Small intestine (tissue), 7 donors: Measurements from ENCODE around the gene CYP27B1. TPM values are rescaled to one million over a fixed set of nuclear protein-coding genes. Genes with fewer than 3 reads are reported as not detected.
A peak's percentile ranks its signal among the peaks of the same experiment; 100 is the strongest.
"Not testable (repeated sequence)": the region's sequence is repeated elsewhere in the genome, so short reads cannot be mapped to it uniquely, and the experiment has no call there.

Source experiments
- DNase-seq, 2 donors: peaks; one replicate each; pipeline versions ENCODE4 v3.0.0 to v3.0.0-alpha.2; 2013
- FAIRE-seq: peaks from 2 replicates; lab custom pipeline; 2012; peaks lifted over from hg19 to GRCh38; lab: Jason Lieb, UNC
- H3K27ac ChIP-seq, 3 donors: one replicate each; pipeline ENCODE4 v1.5.1; 2013; ENCODE audit warnings: low read length in 2 of 3, mild to moderate bottlenecking in 2 of 3, control low read depth in 1 of 3, inconsistent platforms in 1 of 3, low read depth in 1 of 3, moderate library complexity in 1 of 3
- H3K27me3 ChIP-seq, 3 donors: one replicate each; pipeline ENCODE4 v1.6.1; 2013; ENCODE audit warnings: low read length in 3 of 3, inconsistent platforms in 1 of 3; ENCODE audit not compliant: control insufficient read depth in 3 of 3, insufficient read depth in 3 of 3
- H3K36me3 ChIP-seq, 3 donors: one replicate each; pipeline ENCODE4 v1.6.1; 2013; ENCODE audit warnings: low read length in 3 of 3, inconsistent platforms in 1 of 3, low read depth in 1 of 3, mild to moderate bottlenecking in 1 of 3, moderate library complexity in 1 of 3; ENCODE audit not compliant: control insufficient read depth in 3 of 3, insufficient read depth in 2 of 3
- H3K4me1 ChIP-seq, 3 donors: one replicate each; pipeline ENCODE4 v1.6.1; 2013; ENCODE audit warnings: low read length in 2 of 3, inconsistent platforms in 1 of 3, low read depth in 1 of 3, mild to moderate bottlenecking in 1 of 3, moderate library complexity in 1 of 3; ENCODE audit not compliant: control insufficient read depth in 3 of 3, insufficient read depth in 2 of 3
- H3K4me3 ChIP-seq, 3 donors: one replicate each; pipeline ENCODE4 v1.5.1; 2013; ENCODE audit warnings: low read length in 3 of 3, control low read depth in 1 of 3, inconsistent platforms in 1 of 3, low read depth in 1 of 3, mild to moderate bottlenecking in 1 of 3, moderate library complexity in 1 of 3
- H3K9me3 ChIP-seq, 2 donors: one replicate each; pipeline ENCODE4 v1.6.1; 2013; ENCODE audit warnings: low read depth in 1 of 2, low read length in 1 of 2; ENCODE audit not compliant: control insufficient read depth in 2 of 2, insufficient read depth in 1 of 2
- WGBS, 3 donors: extraction: QIAGEN DNeasy Blood & Tissue Kit; methylation state at CpG; one replicate each; pipeline ENCODE4 v1.1.7; 2013; 5-methylcytosine and 5-hydroxymethylcytosine counted together
- polyA plus RNA-seq, 4 donors: library from polyadenylated mRNA; stranded (reverse) in 3 of 4; unstranded in 1 of 4; fragments of 200-250 nt in 3 of 4; fragments of 120-200 nt in 1 of 4; gene quantifications; one replicate each; pipeline versions ENCODE4 v1.2.1 to v1.2.3, GENCODE V29; 2013
- donor health status: healthy with polysubstance abuse.
- donor health status: control.
- donor health status: control.
- donor health status: Bipolar disorder and iron deficiency.
- donor health status: healthy.

CYP27B1 gene
- polyA plus RNA-seq, 4 donors: 0.27 to 1.7 (median 1.2) TPM

DNA sequence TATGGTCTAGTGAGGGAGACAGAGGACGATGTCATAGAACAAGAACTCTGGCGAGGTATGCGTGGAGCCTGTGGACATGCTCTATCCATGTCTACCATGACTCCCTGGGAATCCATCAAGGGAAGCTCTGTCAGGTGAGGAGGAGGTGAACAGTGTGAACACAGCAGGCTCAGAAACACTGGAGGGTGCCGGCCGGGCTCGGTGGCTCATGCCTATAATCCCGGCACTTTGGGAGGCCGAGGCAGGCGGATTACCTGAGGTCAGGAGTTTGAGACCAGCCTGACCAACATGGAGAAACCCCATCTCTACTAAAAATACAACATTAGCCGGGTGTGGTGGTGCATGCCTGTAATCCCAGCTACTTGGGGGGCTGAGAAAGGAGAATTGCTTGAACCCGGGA, 7.8 kb upstream of the CYP27B1 start:
- not testable (repeated sequence) for H3K9me3 ChIP-seq, H3K27ac ChIP-seq, FAIRE-seq, H3K27me3 ChIP-seq, DNase-seq, H3K4me3 ChIP-seq
- peaks cover 0 to 19% (median 0%) of the 10 kb centered on the region in 3 donors for H3K36me3 ChIP-seq
- H3K4me1 ChIP-seq: peaks cover 0 to 11% (median 6%) of the 10 kb centered on the region in 3 donors
- WGBS, 3 donors: 94 to 97% (median 96%) methylated on average over 11 of the region's 11 CpGs

DNA sequence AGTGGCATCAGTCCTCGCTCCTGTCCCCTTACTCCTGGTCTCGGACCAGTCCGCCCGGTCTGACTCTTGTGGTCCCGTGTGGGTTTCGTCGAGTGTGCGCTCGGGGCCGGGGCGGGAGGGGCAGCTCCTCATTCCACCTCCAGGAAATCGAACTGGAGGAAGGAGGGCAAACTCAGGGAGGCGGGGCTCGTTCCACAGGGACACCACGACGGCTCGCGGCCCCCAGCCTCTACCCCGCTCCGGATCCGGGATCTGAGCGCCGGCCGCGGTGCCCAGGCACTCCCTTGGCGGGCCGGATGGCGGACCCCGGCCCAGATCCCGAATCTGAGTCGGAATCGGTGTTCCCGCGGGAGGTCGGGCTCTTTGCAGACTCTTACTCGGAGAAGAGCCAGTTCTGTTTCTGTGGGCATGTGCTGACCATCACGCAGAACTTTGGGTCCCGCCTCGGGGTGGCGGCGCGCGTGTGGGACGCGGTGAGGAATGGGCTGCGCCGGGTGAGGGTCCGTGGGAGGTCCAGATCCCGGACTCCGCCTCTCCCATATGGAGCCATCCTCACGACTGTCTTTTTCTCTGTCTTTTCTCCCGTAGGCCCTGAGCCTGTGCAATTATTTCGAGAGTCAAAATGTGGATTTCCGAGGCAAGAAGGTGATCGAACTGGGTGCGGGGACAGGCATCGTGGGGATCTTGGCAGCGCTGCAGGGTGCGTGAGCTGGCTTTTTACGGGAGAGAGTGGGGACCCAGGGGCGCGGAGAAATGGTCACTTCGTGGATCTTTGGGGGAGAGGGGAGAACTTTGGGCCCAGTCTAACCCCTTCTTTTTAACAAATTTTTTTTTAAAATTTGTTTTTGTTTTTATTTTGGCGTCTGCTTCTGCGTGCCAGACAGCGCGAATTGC, 5.8 kb upstream of the CYP27B1 start, which contains the start of gene EEF1AKMT3:
EEF1AKMT3 (plus strand) TSS at position 186 of the 894 bp plus-strand sequence; CDS start at position 297, 111 bp downstream.
- WGBS, 3 donors: 2 to 4% (median 3%) methylated on average over 65 to 67 of the region's 67 CpGs
- Histone ChIP-seq H3K4me3 (peak within 1 kb of the TSS; percentile 62 to 96 (median 83)), H3K4me1 (peaks cover 0 to 11% (median 4%) of the 10 kb centered on the region in 3 donors), H3K27ac (peak within 1 kb of the TSS; percentile 81 to 98 (median 96)), H3K36me3 (peaks cover 0 to 28% (median 0%) of the 10 kb centered on the region in 3 donors), H3K27me3 (peaks cover 0 to 1% (median 0%) of the 10 kb centered on the region in 3 donors), H3K9me3 (no peaks in the 10 kb centered on the region)
- DNase-seq: peak in 1 of 2 donors; percentile 62
- no peak for FAIRE-seq

DNA sequence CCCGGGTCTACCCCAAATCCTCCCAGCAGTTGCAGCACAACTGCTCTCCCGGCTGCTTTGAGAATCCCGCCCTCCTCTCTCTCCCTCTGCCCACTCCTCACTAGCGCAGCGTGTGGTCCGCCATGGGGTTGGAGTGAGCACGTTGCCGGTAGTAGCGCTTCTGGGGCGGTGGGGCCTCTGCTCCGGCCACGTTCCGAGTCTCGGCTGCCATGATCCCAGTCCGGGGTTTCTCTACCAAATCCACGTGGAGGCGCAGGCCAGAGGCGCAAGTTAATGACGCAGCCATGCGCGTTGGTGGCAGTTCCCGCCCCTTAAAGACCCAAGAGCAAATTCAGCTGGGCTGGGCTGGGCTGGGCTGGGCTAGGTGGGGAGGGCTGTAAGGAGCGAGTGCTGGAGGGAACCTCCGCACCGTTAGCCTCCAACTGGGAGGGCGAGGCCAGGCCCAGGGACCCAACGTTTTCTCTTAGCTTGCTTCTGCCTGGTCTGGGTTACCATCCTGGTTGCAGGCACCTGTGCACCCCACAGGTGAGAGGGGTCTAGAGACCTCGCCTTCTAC, 5.1 kb upstream of the CYP27B1 start, which contains the start of gene METTL1:
METTL1 (minus strand) TSS at position 233 of the 556 bp plus-strand sequence; CDS start at position 211, 22 bp downstream.
- Histone ChIP-seq H3K4me3 (peak within 1 kb of the TSS; percentile 62 to 96 (median 83)), H3K27ac (peak within 1 kb of the TSS; percentile 81 to 98 (median 96)), H3K4me1 (peaks cover 0 to 14% (median 4%) of the 10 kb centered on the region in 3 donors), H3K9me3 (no peaks in the 10 kb centered on the region), H3K36me3 (peaks cover 0 to 25% (median 0%) of the 10 kb centered on the region in 3 donors), H3K27me3 (peaks cover 0 to 8% (median 0%) of the 10 kb centered on the region in 3 donors)
- WGBS, 3 donors: 0% methylated on average over 25 to 28 of the region's 28 CpGs
- FAIRE-seq: no peak
- peak; percentile 95 to 98 for DNase-seq

DNA sequence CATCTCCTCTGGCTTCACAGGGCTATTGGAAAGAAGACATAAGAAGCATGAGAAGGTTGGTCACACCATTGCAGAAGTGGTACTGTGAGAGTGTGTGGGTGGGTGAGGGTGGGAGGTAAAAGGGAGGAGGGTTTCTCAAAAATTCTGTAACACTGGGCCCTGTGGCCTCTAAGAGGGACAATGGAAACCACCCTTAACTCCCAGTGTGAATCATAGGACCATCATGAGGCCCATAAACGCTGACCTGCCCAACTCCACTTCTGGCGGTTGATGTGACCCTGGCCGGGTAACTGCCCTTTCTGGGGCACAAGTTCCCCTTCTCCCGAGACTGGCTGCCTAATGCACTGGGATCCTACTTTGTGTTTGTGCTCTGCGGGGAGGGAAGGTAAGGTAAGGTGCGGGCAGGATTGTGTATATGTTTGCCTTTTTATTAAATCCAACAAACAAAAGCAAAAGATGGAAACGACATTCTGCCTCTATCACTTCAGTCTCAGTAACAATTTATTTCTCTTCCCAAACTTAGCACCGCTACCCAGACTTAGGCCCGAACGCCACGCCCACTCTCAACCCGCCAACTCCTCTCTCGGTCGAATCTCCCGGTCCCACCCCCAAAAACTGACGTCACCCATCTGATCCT, 4.5 kb upstream of the CYP27B1 start:
- Histone ChIP-seq H3K4me1 (peaks cover 0 to 20% (median 4%) of the 10 kb centered on the region in 3 donors), H3K27ac (peak overlapping the region in 2 of 3 donors; percentile 96 to 98), H3K4me3 (peak overlapping the region; percentile 62 to 96 (median 83)), H3K36me3 (peaks cover 0 to 25% (median 0%) of the 10 kb centered on the region in 3 donors), H3K9me3 (no peaks in the 10 kb centered on the region), H3K27me3 (peaks cover 3 to 14% (median 3%) of the 10 kb centered on the region in 3 donors)
- FAIRE-seq (no peak), DNase-seq (peak in 1 of 2 donors; percentile 76)
- WGBS, 3 donors: 3 to 4% (median 3%) methylated on average over 16 of the region's 16 CpGs

DNA sequence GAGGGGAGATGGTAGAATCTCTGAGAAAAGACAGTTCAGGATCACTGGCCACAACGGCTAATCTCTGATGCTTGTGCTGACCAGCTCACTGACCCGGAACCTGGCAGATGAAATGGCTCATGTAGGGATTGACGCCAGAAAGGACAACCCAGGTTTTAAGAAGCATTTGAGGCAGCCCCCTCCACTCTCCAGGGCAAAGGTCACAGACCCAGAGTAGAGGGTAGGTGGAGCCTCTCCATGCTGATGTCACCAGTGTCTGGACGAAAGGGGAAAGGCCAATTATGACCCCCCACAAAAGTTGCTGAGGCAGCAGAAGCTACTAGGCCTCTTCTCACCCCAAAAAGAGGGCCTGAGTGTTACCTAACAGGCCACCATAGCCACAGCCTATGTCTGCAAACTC, 3.9 kb upstream of the CYP27B1 start:
- H3K4me3 ChIP-seq: no peak overlapping the region
- WGBS, 3 donors: 78 to 86% (median 85%) methylated on average over 4 of the region's 4 CpGs
- FAIRE-seq (no peak), DNase-seq (no peak)
- H3K36me3 ChIP-seq: peaks cover 0 to 23% (median 0%) of the 10 kb centered on the region in 3 donors
- no peak overlapping the region for H3K27ac ChIP-seq
- H3K27me3 ChIP-seq: peaks cover 3 to 20% (median 3%) of the 10 kb centered on the region in 3 donors
- peaks cover 0 to 26% (median 9%) of the 10 kb centered on the region in 3 donors for H3K4me1 ChIP-seq
- H3K9me3 ChIP-seq: no peaks in the 10 kb centered on the region

DNA sequence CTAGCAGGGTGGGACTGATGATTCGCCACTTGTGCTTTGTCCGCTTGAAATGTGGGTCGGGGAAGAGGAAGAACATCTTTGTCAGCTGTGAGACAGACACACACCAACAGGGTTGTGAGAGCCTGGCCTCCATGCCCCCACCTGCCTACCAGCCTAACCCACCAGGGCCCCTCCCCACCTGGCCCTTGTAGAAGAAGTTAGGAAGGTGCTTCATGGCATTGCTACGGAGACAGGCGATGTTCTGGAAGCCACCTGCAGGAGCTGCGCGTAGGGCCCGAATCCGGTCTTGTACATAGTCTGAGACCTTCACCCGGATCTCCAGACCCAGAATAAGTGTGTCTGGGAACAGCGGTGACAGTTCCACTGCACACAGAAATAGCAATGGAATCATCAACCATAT, 2.7 kb upstream of the CYP27B1 start:
- peaks cover 2 to 35% (median 9%) of the 10 kb centered on the region in 3 donors for H3K4me1 ChIP-seq
- DNase-seq: no peak
- WGBS, 3 donors: 97 to 99% (median 98%) methylated on average over 11 of the region's 11 CpGs

DNA sequence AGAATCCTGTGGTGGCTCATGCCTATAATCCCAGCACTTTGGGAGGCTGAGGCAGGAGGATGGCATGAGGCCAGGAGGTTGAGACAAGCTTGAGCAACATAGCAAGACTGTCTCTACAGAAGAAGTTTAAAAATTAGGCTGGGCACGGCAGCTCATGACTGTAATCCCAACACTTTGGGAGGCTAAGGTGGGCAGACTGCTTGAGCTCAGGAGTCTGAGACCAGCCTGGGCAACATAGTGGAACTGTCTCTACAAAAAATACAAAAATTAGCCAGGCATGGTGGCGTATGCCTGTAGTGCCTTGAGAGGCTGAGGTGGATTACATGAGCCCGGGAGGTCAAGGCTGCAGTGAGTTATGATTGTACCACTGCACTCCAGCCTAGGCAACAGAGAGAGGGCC, 998 bp upstream of the CYP27B1 start:
- whole genome bisulfite sequencing, 3 donors: 92 to 93% (median 92%) methylated on average over 3 of the region's 3 CpGs
- FAIRE-seq: no peak
- H3K4me3 ChIP-seq: no peak overlapping the region

More for the DNA sequence above, 2.7 kb upstream of the CYP27B1 start:
- peaks cover 0 to 23% (median 0%) of the 10 kb centered on the region in 3 donors for H3K36me3 ChIP-seq
- H3K4me3 ChIP-seq: no peak overlapping the region
- no peaks in the 10 kb centered on the region for H3K9me3 ChIP-seq
- FAIRE-seq: no peak
- no peak overlapping the region for H3K27ac ChIP-seq
- peaks cover 3 to 32% (median 3%) of the 10 kb centered on the region in 3 donors for H3K27me3 ChIP-seq

More for the DNA sequence above, 998 bp upstream of the CYP27B1 start:
- Histone ChIP-seq H3K4me1 (peaks cover 2 to 40% (median 9%) of the 10 kb centered on the region in 3 donors), H3K27ac (no peak overlapping the region), H3K9me3 (no peaks in the 10 kb centered on the region), H3K36me3 (peaks cover 0 to 23% (median 0%) of the 10 kb centered on the region in 3 donors), H3K27me3 (peaks cover 3 to 45% (median 10%) of the 10 kb centered on the region in 3 donors)
- DNase-seq: no peak
